ENCODE results near the gene NYNRIN.
A peak's percentile ranks its signal among the peaks of the same experiment; 100 is the strongest.

The NYNRIN gene

GRCh38 chr14:24415421-24416253, 16.8 kb downstream of the NYNRIN start:
- H4K8ac ChIP-seq (ENCODE audit: low read length) = no peak overlapping the region
- H3K36me3 ChIP-seq (ENCODE audit: control insufficient read depth in 1 of 2, insufficient read depth in 2 of 2, low read depth in 1 of 2, low read length in 2 of 2) = peaks cover 47 to 50% of the 10 kb centered on the region in 2 experiments
- H2BK15ac ChIP-seq (ENCODE audit: low read depth, poor library complexity, severe bottlenecking) = no peak overlapping the region
- H3K4me2 ChIP-seq (ENCODE audit: low read length, poor library complexity, severe bottlenecking) = no peak overlapping the region
- H2BK12ac ChIP-seq (ENCODE audit: low read length in 2 of 2) = no peak overlapping the region
- no peaks in the 10 kb centered on the region for H3K9me3 ChIP-seq (ENCODE audit: control insufficient read depth, low read length)
- H3K23ac ChIP-seq (ENCODE audit: low read length in 2 of 2) = no peak overlapping the region
- 93% methylated on average over 25 of the region's 25 CpGs for WGBS
- H2AFZ ChIP-seq (ENCODE audit: low read depth, low read length) = no peak overlapping the region
- no peak overlapping the region for H3K14ac ChIP-seq (ENCODE audit: low read length in 2 of 2)
- H2BK120ac ChIP-seq (ENCODE audit: low read depth, low read length) = no peak overlapping the region
- no peaks in the 10 kb centered on the region for H3K4me1 ChIP-seq (ENCODE audit: control insufficient read depth, insufficient read depth, low read depth, low read length)
- H3K18ac ChIP-seq (ENCODE audit: low read depth in 1 of 2, low read length in 2 of 2) = no peak overlapping the region
- no peaks in the 10 kb centered on the region for H3K79me1 ChIP-seq (replicated peaks; ENCODE audit: low read length, poor library complexity, severe bottlenecking)
- H3K9ac ChIP-seq (ENCODE audit: low read length) = no peak overlapping the region
- no peak overlapping the region for H2BK5ac ChIP-seq (ENCODE audit: low read depth, low read length, poor library complexity, severe bottlenecking)
- no peak overlapping the region for H3K27ac ChIP-seq (ENCODE audit: low read length, poor library complexity, severe bottlenecking)
- H3K4ac ChIP-seq (ENCODE audit: low read depth in 1 of 2, low read length in 2 of 2) = no peak overlapping the region
- peaks cover 6 to 18% of the 10 kb centered on the region in 2 experiments for H3K27me3 ChIP-seq (ENCODE audit: control insufficient read depth in 1 of 2, insufficient read depth in 1 of 2, low read length in 2 of 2)
- H3K4me3 ChIP-seq (ENCODE audit: insufficient read depth in 1 of 2, low read depth in 1 of 2, low read length in 2 of 2) = no peak overlapping the region
- no peak for DNase-seq
- H2AK5ac ChIP-seq (ENCODE audit: low read length, severe bottlenecking) = no peak overlapping the region
- H4K91ac ChIP-seq (ENCODE audit: low read length) = no peak overlapping the region

GRCh38 chr14:24416254-24416931, 17.6 kb downstream of the NYNRIN start:
- H3K79me1 ChIP-seq (replicated peaks; ENCODE audit: low read length, poor library complexity, severe bottlenecking) = no peaks in the 10 kb centered on the region
- H2BK15ac ChIP-seq (ENCODE audit: low read depth, poor library complexity, severe bottlenecking) = no peak overlapping the region
- no peak overlapping the region for H3K18ac ChIP-seq (ENCODE audit: low read depth in 1 of 2, low read length in 2 of 2)
- no peak overlapping the region for H2BK12ac ChIP-seq (ENCODE audit: low read length in 2 of 2)
- no peaks in the 10 kb centered on the region for H3K4me1 ChIP-seq (ENCODE audit: control insufficient read depth, insufficient read depth, low read depth, low read length)
- WGBS = 87% methylated on average over 19 of the region's 19 CpGs
- no peak overlapping the region for H3K4ac ChIP-seq (ENCODE audit: low read depth in 1 of 2, low read length in 2 of 2)
- peaks cover 39 to 42% of the 10 kb centered on the region in 2 experiments for H3K36me3 ChIP-seq (ENCODE audit: control insufficient read depth in 1 of 2, insufficient read depth in 2 of 2, low read depth in 1 of 2, low read length in 2 of 2)
- no peak overlapping the region for H3K27ac ChIP-seq (ENCODE audit: low read length, poor library complexity, severe bottlenecking)
- no peak for DNase-seq
- no peak overlapping the region for H2AK5ac ChIP-seq (ENCODE audit: low read length, severe bottlenecking)
- H3K4me3 ChIP-seq (ENCODE audit: insufficient read depth in 1 of 2, low read depth in 1 of 2, low read length in 2 of 2) = peak overlapping the region in 1 of 2 experiments; percentile 5
- no peak overlapping the region for H4K91ac ChIP-seq (ENCODE audit: low read length)
- no peak overlapping the region for H3K14ac ChIP-seq (ENCODE audit: low read length in 2 of 2)
- no peak overlapping the region for H3K4me2 ChIP-seq (ENCODE audit: low read length, poor library complexity, severe bottlenecking)
- H2BK5ac ChIP-seq (ENCODE audit: low read depth, low read length, poor library complexity, severe bottlenecking) = no peak overlapping the region
- no peak overlapping the region for H2BK120ac ChIP-seq (ENCODE audit: low read depth, low read length)
- H3K27me3 ChIP-seq (ENCODE audit: control insufficient read depth in 1 of 2, insufficient read depth in 1 of 2, low read length in 2 of 2) = peaks cover 6 to 18% of the 10 kb centered on the region in 2 experiments
- no peaks in the 10 kb centered on the region for H3K9me3 ChIP-seq (ENCODE audit: control insufficient read depth, low read length)
- H3K9ac ChIP-seq (ENCODE audit: low read length) = no peak overlapping the region
- no peak overlapping the region for H4K8ac ChIP-seq (ENCODE audit: low read length)
- H2AFZ ChIP-seq (ENCODE audit: low read depth, low read length) = no peak overlapping the region
- peak overlapping the region in 1 of 2 experiments; percentile 67 for H3K23ac ChIP-seq (ENCODE audit: low read length in 2 of 2)

- no peak overlapping the region for H2AK5ac ChIP-seq (ENCODE audit: low read length, severe bottlenecking)
- H2BK15ac ChIP-seq (ENCODE audit: low read depth, poor library complexity, severe bottlenecking) = no peak overlapping the region
- no peak overlapping the region for H2BK120ac ChIP-seq (ENCODE audit: low read depth, low read length)
- peaks cover 6 to 18% of the 10 kb centered on the region in 2 experiments for H3K27me3 ChIP-seq (ENCODE audit: control insufficient read depth in 1 of 2, insufficient read depth in 1 of 2, low read length in 2 of 2)
- H3K9me3 ChIP-seq (ENCODE audit: control insufficient read depth, low read length) = no peaks in the 10 kb centered on the region
- H2BK12ac ChIP-seq (ENCODE audit: low read length in 2 of 2) = no peak overlapping the region
- no peaks in the 10 kb centered on the region for H3K79me1 ChIP-seq (replicated peaks; ENCODE audit: low read length, poor library complexity, severe bottlenecking)
- H3K4me2 ChIP-seq (ENCODE audit: low read length, poor library complexity, severe bottlenecking) = no peak overlapping the region
- no peak overlapping the region for H2AFZ ChIP-seq (ENCODE audit: low read depth, low read length)
- H3K4ac ChIP-seq (ENCODE audit: low read depth in 1 of 2, low read length in 2 of 2) = no peak overlapping the region
- H3K23ac ChIP-seq (ENCODE audit: low read length in 2 of 2) = no peak overlapping the region
- no peak overlapping the region for H3K18ac ChIP-seq (ENCODE audit: low read depth in 1 of 2, low read length in 2 of 2)
- H3K14ac ChIP-seq (ENCODE audit: low read length in 2 of 2) = no peak overlapping the region
- 84% methylated on average over 16 of the region's 16 CpGs for WGBS
- H3K4me3 ChIP-seq (ENCODE audit: insufficient read depth in 1 of 2, low read depth in 1 of 2, low read length in 2 of 2) = peak overlapping the region in 1 of 2 experiments; percentile 5
- no peak overlapping the region for H4K8ac ChIP-seq (ENCODE audit: low read length)
- H3K27ac ChIP-seq (ENCODE audit: low read length, poor library complexity, severe bottlenecking) = no peak overlapping the region
- peaks cover 33 to 38% of the 10 kb centered on the region in 2 experiments for H3K36me3 ChIP-seq (ENCODE audit: control insufficient read depth in 1 of 2, insufficient read depth in 2 of 2, low read depth in 1 of 2, low read length in 2 of 2)
- no peak overlapping the region for H3K9ac ChIP-seq (ENCODE audit: low read length)
- no peak for DNase-seq
- no peaks in the 10 kb centered on the region for H3K4me1 ChIP-seq (ENCODE audit: control insufficient read depth, insufficient read depth, low read depth, low read length)
- H2BK5ac ChIP-seq (ENCODE audit: low read depth, low read length, poor library complexity, severe bottlenecking) = no peak overlapping the region
- H4K91ac ChIP-seq (ENCODE audit: low read length) = no peak overlapping the region
These were observed 18.3 kb downstream of the NYNRIN start for GRCh38 chr14:24416932-24417619.
